Progenitor cell of endocrine pancreas (in vitro differentiated cells): ENCODE results near the gene CCDC85C. TPM values are rescaled to one million over a fixed set of nuclear protein-coding genes. Genes with fewer than 3 reads are reported as not detected.

ENCODE experiments used
- DNase-seq: peaks from one replicate; pipeline ENCODE4 v3.0.0; 2021; ENCODE audit warnings: low spot score; ENCODE audit not compliant: unreplicated experiment
- H3K27ac Mint-ChIP-seq: 2 replicates; pipeline ENCODE4 v1.8.0; 2021; ENCODE audit warnings: mild to moderate bottlenecking, moderate library complexity, mixed read lengths
- H3K27me3 Mint-ChIP-seq: 2 replicates; pipeline ENCODE4 v1.8.0; 2021; ENCODE audit warnings: mixed read lengths
- H3K36me3 Mint-ChIP-seq: 2 replicates; pipeline ENCODE4 v1.8.0; 2022; ENCODE audit warnings: mixed read lengths; ENCODE audit not compliant: insufficient read depth
- H3K4me1 Mint-ChIP-seq: 2 replicates; pipeline ENCODE4 v1.8.0; 2021; ENCODE audit warnings: low read depth, mixed read lengths
- H3K4me3 Mint-ChIP-seq: 2 replicates; pipeline ENCODE4 v1.8.0; 2021; ENCODE audit warnings: low read depth, mild to moderate bottlenecking, moderate library complexity, mixed read lengths
- H3K9me3 Mint-ChIP-seq: 2 replicates; pipeline ENCODE4 v1.8.0; 2021; ENCODE audit warnings: low read depth, mixed read lengths
- CTCF ChIP-seq: fragments of 200-600 bp; sonication (generic); IDR thresholded peaks from one replicate; pipeline ENCODE4 v1.5.0; 2021; ENCODE audit warnings: antibody characterized with exemption, mild to moderate bottlenecking; ENCODE audit not compliant: unreplicated experiment
- total RNA-seq: library from RNA; stranded (reverse); gene quantifications from 2 replicates; pipeline ENCODE4 v1.2.1, GENCODE V29; 2021

CCDC85C gene
- total RNA-seq, 1 donor from 2014 or later: 44.9 TPM

- no peaks in the 10 kb centered on the region for H3K9me3 Mint-ChIP-seq
- no peaks in the 10 kb centered on the region for H3K36me3 Mint-ChIP-seq
- DNase-seq: no peak
- H3K27me3 Mint-ChIP-seq: no peaks in the 10 kb centered on the region
- H3K4me1 Mint-ChIP-seq: peaks cover 2% of the 10 kb centered on the region
- no peak overlapping the region for H3K4me3 Mint-ChIP-seq
- no peak for TF ChIP-seq CTCF
- H3K27ac Mint-ChIP-seq: no peak overlapping the region
Measured at GRCh38 chr14:99471731-99472130, 132.3 kb downstream of the CCDC85C start.

DNA sequence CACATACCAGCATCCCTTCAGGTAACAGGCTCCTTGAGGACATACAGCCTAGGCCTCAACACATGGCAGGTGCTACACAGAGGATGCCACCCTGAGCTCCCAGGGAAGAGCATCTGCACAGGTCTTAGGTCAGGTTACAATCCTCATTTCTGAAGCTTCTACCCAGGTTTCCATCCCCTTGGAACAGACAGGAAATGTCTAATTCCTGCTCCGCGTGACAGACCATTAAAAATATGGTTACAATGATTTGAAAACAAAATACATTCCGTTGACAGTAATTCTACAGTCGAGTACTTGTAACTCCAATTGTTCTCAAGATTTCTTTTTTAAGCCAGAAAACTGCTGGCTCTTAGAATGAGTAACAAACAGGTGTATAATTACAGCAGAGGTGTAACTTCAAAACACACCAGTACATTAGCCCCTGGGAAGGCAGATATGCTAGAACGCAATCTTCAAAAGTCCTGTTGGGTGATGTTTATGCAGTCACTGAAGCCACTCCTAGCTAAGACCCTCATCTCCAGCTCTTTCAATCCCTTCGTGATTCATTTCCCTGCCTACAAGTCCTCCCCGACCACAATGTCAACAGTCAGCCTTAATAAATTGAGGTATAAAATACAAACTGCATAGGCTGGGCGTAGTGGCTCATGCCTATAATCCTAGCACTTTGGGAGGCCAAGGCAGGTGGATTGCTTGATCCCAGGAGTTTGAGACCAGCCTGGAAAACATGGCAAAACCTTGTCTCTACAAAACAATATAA, 135.0 kb downstream of the CCDC85C start:
- no peak overlapping the region for H3K4me3 Mint-ChIP-seq
- H3K4me1 Mint-ChIP-seq: peaks cover 1% of the 10 kb centered on the region
- no peaks in the 10 kb centered on the region for H3K9me3 Mint-ChIP-seq
- no peaks in the 10 kb centered on the region for H3K36me3 Mint-ChIP-seq
- no peak for TF ChIP-seq CTCF
- DNase-seq: no peak
- H3K27me3 Mint-ChIP-seq: no peaks in the 10 kb centered on the region
- H3K27ac Mint-ChIP-seq: no peak overlapping the region

- TF ChIP-seq CTCF: no peak
- Mint-ChIP-seq H3K9me3 (no peaks in the 10 kb centered on the region), H3K27me3 (no peaks in the 10 kb centered on the region), H3K27ac (no peak overlapping the region), H3K36me3 (no peaks in the 10 kb centered on the region), H3K4me3 (no peak overlapping the region), H3K4me1 (peaks cover 1% of the 10 kb centered on the region)
- DNase-seq: no peak
Measured at GRCh38 chr14:99468081-99468480, 135.9 kb downstream of the CCDC85C start.

- no peaks in the 10 kb centered on the region for H3K9me3 Mint-ChIP-seq
- H3K4me3 Mint-ChIP-seq: no peak overlapping the region
- no peaks in the 10 kb centered on the region for H3K27me3 Mint-ChIP-seq
- DNase-seq: no peak
- H3K4me1 Mint-ChIP-seq: peaks cover 1% of the 10 kb centered on the region
- peak overlapping the region; percentile 77 for H3K27ac Mint-ChIP-seq
- H3K36me3 Mint-ChIP-seq: no peaks in the 10 kb centered on the region
- TF ChIP-seq CTCF: no peak
Measured at GRCh38 chr14:99467336-99468078, 136.5 kb downstream of the CCDC85C start.

- no peak overlapping the region for H3K27ac Mint-ChIP-seq
- H3K4me3 Mint-ChIP-seq: no peak overlapping the region
- H3K27me3 Mint-ChIP-seq: no peaks in the 10 kb centered on the region
- H3K36me3 Mint-ChIP-seq: peaks cover 4% of the 10 kb centered on the region
- no peak for DNase-seq
- peaks cover 1% of the 10 kb centered on the region for H3K4me1 Mint-ChIP-seq
- H3K9me3 Mint-ChIP-seq: no peaks in the 10 kb centered on the region
- no peak for TF ChIP-seq CTCF
Measured at GRCh38 chr14:99466758-99467157, 137.2 kb downstream of the CCDC85C start.
